GM12801 (cell line): ENCODE results near the gene BNIP5.

ENCODE experiments used
- CTCF ChIP-seq: IDR thresholded peaks from one replicate; pipeline ENCODE4 v1.5.1; 2011; ENCODE audit warnings: control low read depth; ENCODE audit not compliant: insufficient read length; ENCODE audit errors: extremely low read depth

The BNIP5 gene

GRCh38 chr6:36315921-36316320, 20.8 kb downstream of the BNIP5 start:
- no peak for TF ChIP-seq CTCF

DNA sequence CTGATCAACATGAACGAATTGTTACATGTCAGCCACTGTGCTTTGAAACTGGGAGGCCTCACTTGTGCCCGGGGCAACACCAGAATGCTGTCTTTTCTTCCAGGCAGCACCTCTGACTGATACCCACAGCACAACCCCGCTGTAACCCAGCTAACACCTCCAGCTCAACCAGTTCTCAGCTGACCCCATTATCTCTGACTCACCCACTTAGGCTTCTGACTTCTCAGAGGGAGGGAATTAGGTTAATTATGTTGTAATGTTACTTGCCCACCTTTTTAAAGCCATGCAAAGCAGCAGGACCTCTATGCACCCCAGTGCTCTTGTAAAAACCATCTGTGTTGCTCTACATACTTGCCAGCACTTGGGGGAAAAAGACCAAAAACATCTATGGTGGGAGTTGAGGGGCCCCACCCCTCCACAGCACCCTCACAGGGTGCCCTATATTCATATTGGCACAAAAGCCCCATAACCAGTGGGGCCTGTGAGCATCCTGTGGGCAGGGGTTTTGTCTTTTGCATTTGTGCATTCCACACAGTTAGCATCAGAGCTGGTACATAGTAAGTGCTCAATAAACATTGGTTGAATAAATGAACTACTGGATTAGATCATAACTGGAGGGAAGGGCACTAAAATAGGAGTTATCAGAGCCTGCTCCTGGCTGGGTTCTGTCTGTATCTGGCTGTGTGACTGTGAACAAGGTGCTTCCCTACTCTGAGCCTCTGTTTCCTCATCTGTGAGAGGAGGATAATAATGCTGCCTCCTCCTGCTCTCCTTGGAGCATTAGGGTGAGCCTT, 22.3 kb downstream of the BNIP5 start:
- TF ChIP-seq CTCF = no peak

DNA sequence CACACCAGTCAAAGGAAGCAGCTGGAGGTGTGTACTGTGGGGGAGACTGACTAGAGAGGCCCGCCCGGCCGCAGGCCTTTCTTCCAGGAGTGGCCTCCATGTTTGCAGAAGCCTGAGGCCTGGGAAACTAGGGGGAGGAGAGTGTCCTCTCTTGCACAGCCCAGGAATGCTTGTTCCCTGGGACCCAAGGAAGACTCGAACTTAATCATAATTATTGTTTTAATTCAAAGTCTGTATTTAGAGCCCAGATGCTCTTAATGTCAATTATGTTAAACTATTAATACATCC, 23.1 kb downstream of the BNIP5 start:
- TF ChIP-seq CTCF = no peak

- TF ChIP-seq CTCF = no peak
Observed at GRCh38 chr6:36312854-36313648, 23.6 kb downstream of the BNIP5 start.

DNA sequence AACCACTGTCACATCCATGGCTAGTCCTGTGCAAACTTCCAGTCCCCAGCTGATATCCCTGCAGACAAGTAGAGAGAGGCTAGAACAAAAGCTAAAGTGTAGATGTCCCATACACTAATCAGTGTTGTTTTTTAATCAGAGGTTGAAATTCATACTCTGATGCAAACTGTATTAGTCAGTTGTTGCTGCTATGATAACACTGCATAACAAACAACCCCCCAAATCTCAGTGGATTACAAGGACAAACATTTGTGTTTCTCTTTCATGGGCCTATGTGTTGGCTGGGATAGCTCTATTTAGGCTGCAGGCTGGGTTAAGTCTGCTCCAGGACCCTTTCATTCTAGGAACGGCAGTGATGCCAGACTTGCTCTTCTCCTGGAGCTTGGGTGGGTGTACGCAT, 26.8 kb downstream of the BNIP5 start:
- no peak for TF ChIP-seq CTCF

DNA sequence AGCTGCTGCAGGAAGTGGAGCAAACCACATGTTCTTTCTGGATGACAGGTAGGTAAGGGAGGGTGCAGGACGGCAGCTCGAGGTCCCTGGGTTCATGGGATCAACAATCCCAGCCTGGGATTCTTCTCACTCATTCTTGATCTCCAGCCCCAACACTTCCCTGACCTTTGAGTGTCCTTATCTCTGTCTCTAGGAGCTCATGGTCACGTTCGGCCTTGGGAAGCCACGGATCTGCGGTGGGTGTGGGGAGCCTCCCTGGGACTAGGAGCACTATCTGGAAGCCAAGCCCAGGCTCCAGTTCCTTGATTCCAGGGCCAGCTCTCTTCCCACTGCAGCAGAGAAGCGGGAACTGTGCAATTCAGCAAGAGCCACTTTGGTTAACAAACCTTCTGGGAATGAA, 27.5 kb downstream of the BNIP5 start:
- TF ChIP-seq CTCF = no peak

- TF ChIP-seq CTCF = no peak
Observed at GRCh38 chr6:36308514-36308913, 28.2 kb downstream of the BNIP5 start.
